Measurements from ENCODE around the gene WRAP53.

Gene WRAP53

GRCh38 chr17:7700510-7700909 lies 12.2 kb downstream of the WRAP53 start:
- Histone ChIP-seq H3K36me3 (ENCODE audit: control insufficient read depth in 1 of 2, insufficient read depth in 2 of 2, low read length in 2 of 2) (peaks cover 3 to 19% of the 10 kb centered on the region in 2 donors), H3K27ac (ENCODE audit: low read depth, low read length) (no peak overlapping the region)

GRCh38 chr17:7701681-7702080 lies 13.4 kb downstream of the WRAP53 start:
- Histone ChIP-seq H3K9me3 (ENCODE audit: control insufficient read depth in 1 of 2, low read length in 2 of 2) (no peaks in the 10 kb centered on the region), H3K27ac (ENCODE audit: low read depth, low read length) (no peak overlapping the region), H3K9ac (ENCODE audit: low read depth in 1 of 2, low read length in 2 of 2) (no peak overlapping the region), H3K36me3 (ENCODE audit: control insufficient read depth in 1 of 2, insufficient read depth in 2 of 2, low read length in 2 of 2) (peaks cover 3 to 15% of the 10 kb centered on the region in 2 donors), H3K27me3 (ENCODE audit: control insufficient read depth in 1 of 2, insufficient read depth in 2 of 2, low read length in 2 of 2) (peaks cover 22 to 29% of the 10 kb centered on the region in 2 donors), H3K4me3 (ENCODE audit: low read depth in 1 of 2, low read length in 2 of 2) (no peak overlapping the region), H3K4me1 (ENCODE audit: control insufficient read depth in 1 of 2, insufficient read depth in 2 of 2, low read length in 2 of 2) (peaks cover 6% of the 10 kb centered on the region in 2 donors)

More at GRCh38 chr17:7700510-7700909, 12.2 kb downstream of the WRAP53 start:
- H3K4me3 ChIP-seq (ENCODE audit: low read depth in 1 of 2, low read length in 2 of 2) = no peak overlapping the region
- no peak overlapping the region for H3K9ac ChIP-seq (ENCODE audit: low read depth in 1 of 2, low read length in 2 of 2)
- peaks cover 6% of the 10 kb centered on the region in 2 donors for H3K4me1 ChIP-seq (ENCODE audit: control insufficient read depth in 1 of 2, insufficient read depth in 2 of 2, low read length in 2 of 2)
- H3K9me3 ChIP-seq (ENCODE audit: control insufficient read depth in 1 of 2, low read length in 2 of 2) = no peaks in the 10 kb centered on the region
- H3K27me3 ChIP-seq (ENCODE audit: control insufficient read depth in 1 of 2, insufficient read depth in 2 of 2, low read length in 2 of 2) = peaks cover 10 to 19% of the 10 kb centered on the region in 2 donors

- Histone ChIP-seq H3K36me3 (ENCODE audit: control insufficient read depth in 1 of 2, insufficient read depth in 2 of 2, low read length in 2 of 2) (peaks cover 3 to 15% of the 10 kb centered on the region in 2 donors), H3K9me3 (ENCODE audit: control insufficient read depth in 1 of 2, low read length in 2 of 2) (no peaks in the 10 kb centered on the region), H3K4me1 (ENCODE audit: control insufficient read depth in 1 of 2, insufficient read depth in 2 of 2, low read length in 2 of 2) (peaks cover 6% of the 10 kb centered on the region in 2 donors), H3K4me3 (ENCODE audit: low read depth in 1 of 2, low read length in 2 of 2) (no peak overlapping the region), H3K27ac (ENCODE audit: low read depth, low read length) (no peak overlapping the region), H3K9ac (ENCODE audit: low read depth in 1 of 2, low read length in 2 of 2) (no peak overlapping the region), H3K27me3 (ENCODE audit: control insufficient read depth in 1 of 2, insufficient read depth in 2 of 2, low read length in 2 of 2) (peaks cover 30 to 39% of the 10 kb centered on the region in 2 donors)
Measured at GRCh38 chr17:7702776-7703175, 14.5 kb downstream of the WRAP53 start.

- no peaks in the 10 kb centered on the region for H3K9me3 ChIP-seq (ENCODE audit: control insufficient read depth in 1 of 2, low read length in 2 of 2)
- peaks cover 6% of the 10 kb centered on the region in 2 donors for H3K4me1 ChIP-seq (ENCODE audit: control insufficient read depth in 1 of 2, insufficient read depth in 2 of 2, low read length in 2 of 2)
- peaks cover 30 to 39% of the 10 kb centered on the region in 2 donors for H3K27me3 ChIP-seq (ENCODE audit: control insufficient read depth in 1 of 2, insufficient read depth in 2 of 2, low read length in 2 of 2)
- no peak overlapping the region for H3K4me3 ChIP-seq (ENCODE audit: low read depth in 1 of 2, low read length in 2 of 2)
- H3K36me3 ChIP-seq (ENCODE audit: control insufficient read depth in 1 of 2, insufficient read depth in 2 of 2, low read length in 2 of 2) = peaks cover 3 to 15% of the 10 kb centered on the region in 2 donors
- no peak overlapping the region for H3K27ac ChIP-seq (ENCODE audit: low read depth, low read length)
- H3K9ac ChIP-seq (ENCODE audit: low read depth in 1 of 2, low read length in 2 of 2) = no peak overlapping the region
Measured at GRCh38 chr17:7703584-7704479, 15.6 kb downstream of the WRAP53 start.

- peaks cover 30 to 39% of the 10 kb centered on the region in 2 donors for H3K27me3 ChIP-seq (ENCODE audit: control insufficient read depth in 1 of 2, insufficient read depth in 2 of 2, low read length in 2 of 2)
- peaks cover 6% of the 10 kb centered on the region in 2 donors for H3K4me1 ChIP-seq (ENCODE audit: control insufficient read depth in 1 of 2, insufficient read depth in 2 of 2, low read length in 2 of 2)
- H3K9ac ChIP-seq (ENCODE audit: low read depth in 1 of 2, low read length in 2 of 2) = no peak within 1 kb of the TSS
- peaks cover 3 to 15% of the 10 kb centered on the region in 2 donors for H3K36me3 ChIP-seq (ENCODE audit: control insufficient read depth in 1 of 2, insufficient read depth in 2 of 2, low read length in 2 of 2)
- no peak within 1 kb of the TSS for H3K27ac ChIP-seq (ENCODE audit: low read depth, low read length)
- peak within 1 kb of the TSS; percentile 22 to 36 for H3K4me3 ChIP-seq (ENCODE audit: low read depth in 1 of 2, low read length in 2 of 2)
- H3K9me3 ChIP-seq (ENCODE audit: control insufficient read depth in 1 of 2, low read length in 2 of 2) = no peaks in the 10 kb centered on the region
Measured at GRCh38 chr17:7704601-7705268, 16.5 kb downstream of the WRAP53 start, which contains the start of gene EFNB3. Gene EFNB3, plus strand, starts transcription at chr17:7705202. Its CDS starts 397 bp downstream, at chr17:7705599.

GRCh38 chr17:7705269-7706255 lies 17.3 kb downstream of the WRAP53 start:
- Histone ChIP-seq H3K27ac (ENCODE audit: low read depth, low read length) (no peak overlapping the region), H3K36me3 (ENCODE audit: control insufficient read depth in 1 of 2, insufficient read depth in 2 of 2, low read length in 2 of 2) (peaks cover 3 to 15% of the 10 kb centered on the region in 2 donors), H3K9me3 (ENCODE audit: control insufficient read depth in 1 of 2, low read length in 2 of 2) (no peaks in the 10 kb centered on the region), H3K4me3 (ENCODE audit: low read depth in 1 of 2, low read length in 2 of 2) (no peak overlapping the region), H3K4me1 (ENCODE audit: control insufficient read depth in 1 of 2, insufficient read depth in 2 of 2, low read length in 2 of 2) (peaks cover 6% of the 10 kb centered on the region in 2 donors), H3K27me3 (ENCODE audit: control insufficient read depth in 1 of 2, insufficient read depth in 2 of 2, low read length in 2 of 2) (peaks cover 30 to 43% of the 10 kb centered on the region in 2 donors), H3K9ac (ENCODE audit: low read depth in 1 of 2, low read length in 2 of 2) (no peak overlapping the region)

- Histone ChIP-seq H3K36me3 (ENCODE audit: control insufficient read depth in 1 of 2, insufficient read depth in 2 of 2, low read length in 2 of 2) (peaks cover 2 to 8% of the 10 kb centered on the region in 2 donors), H3K9ac (ENCODE audit: low read depth in 1 of 2, low read length in 2 of 2) (no peak overlapping the region), H3K9me3 (ENCODE audit: control insufficient read depth in 1 of 2, low read length in 2 of 2) (no peaks in the 10 kb centered on the region), H3K4me3 (ENCODE audit: low read depth in 1 of 2, low read length in 2 of 2) (no peak overlapping the region), H3K27ac (ENCODE audit: low read depth, low read length) (no peak overlapping the region), H3K4me1 (ENCODE audit: control insufficient read depth in 1 of 2, insufficient read depth in 2 of 2, low read length in 2 of 2) (peaks cover 6% of the 10 kb centered on the region in 2 donors), H3K27me3 (ENCODE audit: control insufficient read depth in 1 of 2, insufficient read depth in 2 of 2, low read length in 2 of 2) (peaks cover 33 to 50% of the 10 kb centered on the region in 2 donors)
Measured at GRCh38 chr17:7706631-7707354, 18.5 kb downstream of the WRAP53 start.

GRCh38 chr17:7707446-7707845 lies 19.2 kb downstream of the WRAP53 start:
- no peaks in the 10 kb centered on the region for H3K9me3 ChIP-seq (ENCODE audit: control insufficient read depth in 1 of 2, low read length in 2 of 2)
- peaks cover 39 to 56% of the 10 kb centered on the region in 2 donors for H3K27me3 ChIP-seq (ENCODE audit: control insufficient read depth in 1 of 2, insufficient read depth in 2 of 2, low read length in 2 of 2)
- H3K9ac ChIP-seq (ENCODE audit: low read depth in 1 of 2, low read length in 2 of 2) = no peak overlapping the region
- H3K36me3 ChIP-seq (ENCODE audit: control insufficient read depth in 1 of 2, insufficient read depth in 2 of 2, low read length in 2 of 2) = peaks cover 0 to 1% of the 10 kb centered on the region in 2 donors
- H3K27ac ChIP-seq (ENCODE audit: low read depth, low read length) = no peak overlapping the region
- no peak overlapping the region for H3K4me3 ChIP-seq (ENCODE audit: low read depth in 1 of 2, low read length in 2 of 2)
- peaks cover 6% of the 10 kb centered on the region in 2 donors for H3K4me1 ChIP-seq (ENCODE audit: control insufficient read depth in 1 of 2, insufficient read depth in 2 of 2, low read length in 2 of 2)
